A673 (cell line): ENCODE measurements around the gene CHMP6. TPM values are rescaled to one million over a fixed set of nuclear protein-coding genes. Genes with fewer than 3 reads are reported as not detected.

Experiments
- BruUV-seq: library from RNA; stranded (reverse); fragments of 400-500 nt; replicated peaks from 2 replicates; lab custom pipeline; 2021; lab: Mats Ljungman, UMichigan
- CTCF ChIA-PET: fragments of 300-600 bp; sonication (Branson Sonifier 250); formaldehyde crosslinking; loops from one replicate; lab custom pipeline; 2022; ENCODE audit warnings: antibody characterized with exemption; lab: Charles Lee
- POLR2A ChIA-PET: fragments of 300-600 bp; sonication (Branson Sonifier 250); formaldehyde crosslinking; loops from one replicate; lab custom pipeline; 2022; ENCODE audit warnings: antibody characterized with exemption; ENCODE audit not compliant: low non-redundant PET; lab: Charles Lee
- DNase-seq: peaks from one replicate; pipeline ENCODE4 v3.0.0-alpha.2; 2015; ENCODE audit warnings: low spot score
- H3K27ac ChIP-seq: fragments of 200-600 bp; sonication (generic); 2 replicates; pipeline ENCODE4 v1.5.1; 2016; ENCODE audit warnings: mixed run types, low read depth, mild to moderate bottlenecking, mixed read lengths, antibody characterized with exemption, low read length; ENCODE audit not compliant: poor library complexity, severe bottlenecking
- H3K27me3 ChIP-seq: fragments of 200-600 bp; sonication (generic); replicated peaks from 2 replicates; pipeline ENCODE4 v1.6.1; 2017; ENCODE audit warnings: mixed run types, low read depth, mild to moderate bottlenecking, mixed read lengths, antibody characterized with exemption, low read length; ENCODE audit not compliant: insufficient read depth, poor library complexity
- H3K36me3 ChIP-seq: fragments of 200-600 bp; sonication (generic); 2 replicates; pipeline ENCODE4 v1.6.1; 2016; ENCODE audit warnings: mixed run types, mild to moderate bottlenecking, mixed read lengths, antibody characterized with exemption, low read length; ENCODE audit not compliant: insufficient read depth, poor library complexity, severe bottlenecking
- H3K4me1 ChIP-seq: fragments of 200-600 bp; sonication (generic); 2 replicates; pipeline ENCODE4 v1.6.1; 2017; ENCODE audit warnings: mixed run types, mild to moderate bottlenecking, mixed read lengths, antibody characterized with exemption, low read length; ENCODE audit not compliant: insufficient read depth, poor library complexity, severe bottlenecking
- H3K4me3 ChIP-seq: fragments of 200-600 bp; sonication (generic); 2 replicates; pipeline ENCODE4 v1.5.1; 2016; ENCODE audit warnings: low read depth, mixed run types, mild to moderate bottlenecking, mixed read lengths, low read length; ENCODE audit not compliant: poor library complexity, severe bottlenecking
- H3K9me3 ChIP-seq: fragments of 200-600 bp; sonication (generic); 2 replicates; pipeline ENCODE4 v1.6.1; 2016; ENCODE audit warnings: mixed run types, low read depth, mild to moderate bottlenecking, mixed read lengths, antibody characterized with exemption, low read length; ENCODE audit not compliant: poor library complexity, severe bottlenecking
- EZH2 ChIP-seq: fragments of 200-600 bp; sonication (generic); IDR thresholded peaks from 2 replicates; pipeline ENCODE4 v1.6.1; 2017; ENCODE audit warnings: borderline replicate concordance, low read depth, mild to moderate bottlenecking, mixed read lengths, antibody characterized with exemption, low read length; ENCODE audit not compliant: poor library complexity, severe bottlenecking
- intact Hi-C: fragments of 100-400 bp; cut with micrococcal nuclease; formaldehyde crosslinking; loops from one replicate; pipeline ENCODE4 v1.10.0; 2022; ENCODE audit not compliant: unreplicated experiment
- total RNA-seq: library from RNA; stranded (reverse); gene quantifications from 2 replicates; pipeline ENCODE4 v1.2.3, GENCODE V29; 2021
- TF ChIP-seq, protein P1 (sequence below): fragments of 300-800, 200-600 bp; sonication (generic); conservative IDR thresholded peaks from 2 replicates; pipeline ENCODE4 v1.5.1; 2017; ENCODE audit warnings: low read depth, mild to moderate bottlenecking, antibody characterized with exemption, low read length, moderate library complexity, mixed read lengths

Gene CHMP6
- total RNA-seq, 1 experiment from 2014 or later = 18.7 TPM

DNA sequence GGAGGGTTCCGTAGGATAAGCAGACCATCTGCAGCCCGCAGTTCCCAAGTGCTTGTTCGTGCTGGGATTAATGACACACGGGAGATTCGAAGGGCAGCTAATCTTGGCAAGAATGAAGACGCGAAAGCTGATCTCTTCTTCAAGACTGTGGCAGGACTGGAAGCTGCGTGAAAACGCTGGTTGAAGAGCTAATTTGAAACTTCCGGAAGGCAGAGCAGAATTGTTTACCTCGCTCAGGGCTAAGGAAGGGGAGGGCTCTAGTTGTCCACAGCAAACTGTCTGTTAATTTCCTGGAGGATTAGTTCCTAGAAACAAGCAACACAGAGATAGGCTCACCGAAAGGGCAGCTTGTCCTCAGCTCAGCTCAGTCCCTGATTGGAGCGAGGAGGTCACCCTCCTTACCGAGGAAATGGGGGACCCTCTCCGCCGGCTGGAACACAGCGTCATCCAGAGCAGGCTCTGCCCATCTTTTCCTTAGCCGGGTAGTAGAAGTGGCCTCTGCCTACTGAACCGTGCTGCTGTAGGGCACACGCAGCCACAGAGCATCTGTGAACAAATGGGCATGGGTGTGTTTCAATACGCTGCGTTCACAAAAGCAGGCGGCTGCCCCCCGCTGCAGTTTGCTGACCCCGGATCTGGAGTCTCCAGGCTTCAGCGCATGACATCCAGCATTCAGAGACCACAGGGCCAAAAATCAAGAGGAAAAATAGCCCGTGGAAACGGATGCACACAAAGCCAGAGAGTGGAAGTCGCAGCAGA is 26.6 kb downstream of the CHMP6 start:
- H3K36me3 ChIP-seq = no peaks in the 10 kb centered on the region
- peaks cover 10% of the 10 kb centered on the region for H3K4me1 ChIP-seq
- H3K27me3 ChIP-seq = no peaks in the 10 kb centered on the region
- H3K4me3 ChIP-seq = peak overlapping the region; percentile 17
- DNase-seq = peak; percentile 86
- H3K27ac ChIP-seq = peak overlapping the region; percentile 75
- BruUV-seq = no TSS peak
- TF ChIP-seq, protein P1, sequence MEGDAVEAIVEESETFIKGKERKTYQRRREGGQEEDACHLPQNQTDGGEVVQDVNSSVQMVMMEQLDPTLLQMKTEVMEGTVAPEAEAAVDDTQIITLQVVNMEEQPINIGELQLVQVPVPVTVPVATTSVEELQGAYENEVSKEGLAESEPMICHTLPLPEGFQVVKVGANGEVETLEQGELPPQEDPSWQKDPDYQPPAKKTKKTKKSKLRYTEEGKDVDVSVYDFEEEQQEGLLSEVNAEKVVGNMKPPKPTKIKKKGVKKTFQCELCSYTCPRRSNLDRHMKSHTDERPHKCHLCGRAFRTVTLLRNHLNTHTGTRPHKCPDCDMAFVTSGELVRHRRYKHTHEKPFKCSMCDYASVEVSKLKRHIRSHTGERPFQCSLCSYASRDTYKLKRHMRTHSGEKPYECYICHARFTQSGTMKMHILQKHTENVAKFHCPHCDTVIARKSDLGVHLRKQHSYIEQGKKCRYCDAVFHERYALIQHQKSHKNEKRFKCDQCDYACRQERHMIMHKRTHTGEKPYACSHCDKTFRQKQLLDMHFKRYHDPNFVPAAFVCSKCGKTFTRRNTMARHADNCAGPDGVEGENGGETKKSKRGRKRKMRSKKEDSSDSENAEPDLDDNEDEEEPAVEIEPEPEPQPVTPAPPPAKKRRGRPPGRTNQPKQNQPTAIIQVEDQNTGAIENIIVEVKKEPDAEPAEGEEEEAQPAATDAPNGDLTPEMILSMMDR = no peak
- no peak for TF ChIP-seq EZH2
- H3K9me3 ChIP-seq = no peaks in the 10 kb centered on the region
- CTCF ChIA-PET = interaction anchor here (1.2 kb wide), 1 partner anchor 79 kb away, joined by 17 read pairs; no protein-coding TSS in a partner anchor
- POLR2A ChIA-PET = no interaction called here
- intact Hi-C loops = no loop called here

DNA sequence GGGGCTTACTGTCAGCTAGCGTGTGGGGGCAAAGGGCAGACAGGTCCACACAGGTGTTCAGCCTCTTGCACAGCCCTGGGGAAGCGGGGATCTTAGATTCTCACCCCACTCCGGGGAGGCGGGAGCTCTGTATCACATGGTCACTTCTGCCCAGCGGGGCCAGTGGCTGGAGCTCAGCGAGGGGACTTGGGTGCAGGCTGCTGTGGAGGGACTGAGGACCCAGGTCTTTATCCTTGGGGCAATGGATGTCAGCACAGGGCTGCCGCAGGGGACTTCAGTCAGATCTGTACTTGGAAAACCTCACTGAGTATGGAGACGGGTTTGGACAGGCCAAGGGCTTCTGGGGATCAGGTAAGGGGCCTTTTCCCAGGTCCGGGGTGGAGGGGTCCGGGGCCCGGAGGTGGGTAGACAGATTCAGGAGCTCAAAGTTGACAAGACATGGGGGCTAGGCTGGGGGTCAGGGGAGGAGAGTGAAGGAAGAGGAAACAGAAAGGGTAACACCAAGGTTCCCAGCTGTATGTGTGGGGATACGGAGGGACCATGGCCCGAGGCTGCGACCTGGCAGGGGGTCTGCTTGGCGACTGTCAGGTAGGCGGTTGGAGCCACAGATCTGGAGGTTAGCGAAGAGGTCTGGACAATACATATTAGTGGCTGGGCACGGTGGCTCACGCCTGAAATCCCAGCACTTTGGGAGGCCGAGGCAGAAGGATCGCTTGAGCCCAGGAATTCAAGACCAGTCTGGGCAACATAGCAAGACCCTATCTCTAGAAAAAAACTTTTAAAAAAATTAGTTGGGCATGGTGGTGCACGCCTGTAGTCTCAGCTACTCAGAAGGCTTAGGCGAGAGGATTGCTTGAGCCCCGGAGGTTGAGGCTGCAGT is 28.2 kb downstream of the CHMP6 start:
- POLR2A ChIA-PET = no interaction called here
- intact Hi-C loops = no loop called here
- H3K4me3 ChIP-seq = no peak overlapping the region
- DNase-seq = no peak
- CTCF ChIA-PET = interaction anchor here (1.2 to 1.3 kb wide), 2 partner anchors 78 to 82 kb away, joined by 3 read pairs; no protein-coding TSS in a partner anchor
- no peaks in the 10 kb centered on the region for H3K9me3 ChIP-seq
- no TSS peak for BruUV-seq
- no peak overlapping the region for H3K27ac ChIP-seq
- H3K36me3 ChIP-seq = no peaks in the 10 kb centered on the region
- TF ChIP-seq, protein P1 = no peak
- TF ChIP-seq EZH2 = no peak
- H3K27me3 ChIP-seq = no peaks in the 10 kb centered on the region
- peaks cover 18% of the 10 kb centered on the region for H3K4me1 ChIP-seq

DNA sequence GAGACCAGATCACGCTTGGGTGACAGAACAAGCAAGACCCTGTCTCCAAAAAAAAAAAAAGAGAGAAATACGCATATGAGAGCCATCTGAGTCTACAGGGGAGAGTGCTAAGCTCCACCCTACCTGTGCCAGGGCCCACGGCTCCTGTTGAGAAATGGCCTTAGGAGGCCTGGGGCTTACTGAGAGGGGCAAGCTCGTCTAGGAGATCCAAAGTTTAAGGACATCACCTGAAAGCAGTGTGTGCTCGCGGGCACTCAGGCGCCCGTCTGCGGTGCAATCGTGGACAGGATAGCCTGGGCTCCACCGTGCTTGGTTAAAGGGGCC is 28.8 kb downstream of the CHMP6 start:
- POLR2A ChIA-PET = no interaction called here
- no peaks in the 10 kb centered on the region for H3K36me3 ChIP-seq
- no TSS peak for BruUV-seq
- no peak overlapping the region for H3K27ac ChIP-seq
- intact Hi-C loops = no loop called here
- CTCF ChIA-PET = interaction anchor here (1.2 to 1.3 kb wide), 2 partner anchors 78 to 81 kb away, joined by 3 read pairs; no protein-coding TSS in a partner anchor
- H3K4me1 ChIP-seq = peaks cover 18% of the 10 kb centered on the region
- no peak for DNase-seq
- no peak overlapping the region for H3K4me3 ChIP-seq
- no peaks in the 10 kb centered on the region for H3K9me3 ChIP-seq
- TF ChIP-seq, protein P1 = no peak
- no peak for TF ChIP-seq EZH2
- no peaks in the 10 kb centered on the region for H3K27me3 ChIP-seq
